Hepatocyte (in vitro differentiated cells): Measurements from ENCODE around the gene MACROH2A2. TPM values are rescaled to one million over a fixed set of nuclear protein-coding genes. Genes with fewer than 3 reads are reported as not detected.

Source experiments
- DNase-seq: peaks from one replicate; pipeline ENCODE4 v3.0.0-alpha.2; 2016; ENCODE audit warnings: low spot score
- H2AFZ ChIP-seq: fragments of 200-600 bp; sonication (generic); 2 replicates; pipeline ENCODE4 v1.6.0; 2016; ENCODE audit warnings: antibody characterized with exemption, mild to moderate bottlenecking
- H3K27ac ChIP-seq: fragments of 200-600 bp; sonication (generic); 2 replicates; pipeline ENCODE4 v1.5.1; 2016; ENCODE audit warnings: mild to moderate bottlenecking
- H3K27me3 ChIP-seq: fragments of 200-600 bp; sonication (generic); 2 replicates; pipeline ENCODE4 v1.6.1; 2016
- H3K36me3 ChIP-seq: fragments of 200-600 bp; sonication (generic); replicated peaks from 2 replicates; pipeline ENCODE4 v1.5.1; 2016; ENCODE audit warnings: low read depth; ENCODE audit not compliant: insufficient read depth
- H3K4me1 ChIP-seq: fragments of 200-600 bp; sonication (generic); 2 replicates; pipeline ENCODE4 v1.5.1; 2016; ENCODE audit warnings: mild to moderate bottlenecking, moderate library complexity; ENCODE audit not compliant: insufficient read depth
- H3K4me2 ChIP-seq: fragments of 200-600 bp; sonication (generic); 2 replicates; pipeline ENCODE4 v1.6.0; 2016
- H3K4me3 ChIP-seq: fragments of 200-600 bp; sonication (generic); 2 replicates; pipeline ENCODE4 v1.5.1; 2016; ENCODE audit warnings: mild to moderate bottlenecking
- H3K79me2 ChIP-seq: fragments of 200-600 bp; sonication (generic); 2 replicates; pipeline ENCODE4 v1.6.0; 2017; ENCODE audit warnings: mild to moderate bottlenecking
- H3K9me2 ChIP-seq: fragments of 200-600 bp; sonication (generic); replicated peaks from 2 replicates; pipeline ENCODE4 v1.6.0; 2017; ENCODE audit warnings: mild to moderate bottlenecking; ENCODE audit not compliant: insufficient read depth
- H3K9me3 ChIP-seq: fragments of 200-600 bp; sonication (generic); 2 replicates; pipeline ENCODE4 v1.5.1; 2016; ENCODE audit warnings: low read depth, mild to moderate bottlenecking
- H4K20me1 ChIP-seq: fragments of 200-600 bp; sonication (generic); 2 replicates; pipeline ENCODE4 v1.6.0; 2016; ENCODE audit warnings: mild to moderate bottlenecking; ENCODE audit not compliant: insufficient read depth, poor library complexity, severe bottlenecking
- CTCF ChIP-seq: fragments of 200-600 bp; sonication (generic); IDR thresholded peaks from 2 replicates; pipeline ENCODE4 v1.5.1; 2016; ENCODE audit warnings: antibody characterized with exemption, mild to moderate bottlenecking; ENCODE audit not compliant: poor library complexity
- EZH2 ChIP-seq: fragments of 200-600 bp; sonication (generic); IDR thresholded peaks from 2 replicates; pipeline ENCODE4 v1.6.1; 2016; ENCODE audit warnings: antibody characterized with exemption, mild to moderate bottlenecking, borderline replicate concordance
- EZH2phosphoT487 ChIP-seq: fragments of 200-600 bp; sonication (generic); IDR thresholded peaks from one replicate; pipeline ENCODE4 v1.6.1; 2018; ENCODE audit warnings: antibody characterized with exemption, mild to moderate bottlenecking, low read depth, moderate library complexity; ENCODE audit not compliant: unreplicated experiment, severe bottlenecking
- WGBS: methylation state at CpG from one replicate; pipeline ENCODE4 v1.1.6; 2016; ENCODE audit warnings: low lambda C conversion rate; ENCODE audit errors: missing lambda C conversion rate; 5-methylcytosine and 5-hydroxymethylcytosine counted together
- polyA plus RNA-seq: library from polyadenylated mRNA; unstranded; fragments of >200 nt; fragmentation: Nextera tagmentation; extraction: Ambion mirVana; gene quantifications from 2 replicates; pipeline ENCODE4 v1.2.1, GENCODE V29; 2016
- total RNA-seq: library from RNA; depleted of rRNA; stranded (reverse); fragments of >200 nt; gene quantifications from 2 replicates; pipeline ENCODE4 v1.2.3, GENCODE V29; 2014

The MACROH2A2 gene
- total RNA-seq = 47.2 and 50.1 TPM in 2 replicates
- 45.7 and 52.2 TPM in 2 replicates for polyA plus RNA-seq

- DNase-seq = peak; percentile 85
- H3K36me3 ChIP-seq = no peaks in the 10 kb centered on the region
- no peaks in the 10 kb centered on the region for H3K27me3 ChIP-seq
- H3K9me2 ChIP-seq = no peaks in the 10 kb centered on the region
- peaks cover 41% of the 10 kb centered on the region for H3K79me2 ChIP-seq
- 1% methylated on average over 57 of the region's 58 CpGs for WGBS
- peak within 1 kb of the TSS; percentile 93 for H3K27ac ChIP-seq
- H3K4me1 ChIP-seq = peaks cover 16% of the 10 kb centered on the region
- H2AFZ ChIP-seq = peak within 1 kb of the TSS; percentile 89
- H4K20me1 ChIP-seq = no peaks in the 10 kb centered on the region
- no peaks in the 10 kb centered on the region for H3K9me3 ChIP-seq
- peak within 1 kb of the TSS; percentile 85 for H3K4me2 ChIP-seq
- peak within 1 kb of the TSS; percentile 94 for H3K4me3 ChIP-seq
- TF ChIP-seq EZH2phosphoT487 = no peak
- TF ChIP-seq CTCF = peak; percentile 39
- TF ChIP-seq EZH2 = no peak
Measured at GRCh38 chr10:70052462-70053217, at the start of gene MACROH2A2. Gene MACROH2A2 (plus strand): TSS chr10:70052846. CDS start chr10:70075659, 22,813 bp downstream.

GRCh38 chr10:70007116-70007820, 45.4 kb upstream of the MACROH2A2 start:
- H3K4me3 ChIP-seq = no peak overlapping the region
- H3K9me2 ChIP-seq = no peaks in the 10 kb centered on the region
- no peaks in the 10 kb centered on the region for H3K4me1 ChIP-seq
- TF ChIP-seq EZH2phosphoT487 (no peak), EZH2 (no peak), CTCF (no peak)
- H3K27me3 ChIP-seq = no peaks in the 10 kb centered on the region
- H3K9me3 ChIP-seq = no peaks in the 10 kb centered on the region
- no peak for DNase-seq
- no peaks in the 10 kb centered on the region for H3K36me3 ChIP-seq
- H4K20me1 ChIP-seq = no peaks in the 10 kb centered on the region
- no peak overlapping the region for H2AFZ ChIP-seq
- H3K79me2 ChIP-seq = no peaks in the 10 kb centered on the region
- no peak overlapping the region for H3K4me2 ChIP-seq
- 73% methylated on average over 9 of the region's 9 CpGs for WGBS
- no peak overlapping the region for H3K27ac ChIP-seq

- no peak overlapping the region for H3K27ac ChIP-seq
- H3K9me2 ChIP-seq = no peaks in the 10 kb centered on the region
- no peaks in the 10 kb centered on the region for H4K20me1 ChIP-seq
- H3K36me3 ChIP-seq = no peaks in the 10 kb centered on the region
- no peak overlapping the region for H3K4me2 ChIP-seq
- H2AFZ ChIP-seq = no peak overlapping the region
- no peaks in the 10 kb centered on the region for H3K9me3 ChIP-seq
- H3K4me3 ChIP-seq = no peak overlapping the region
- TF ChIP-seq CTCF (no peak), EZH2 (no peak), EZH2phosphoT487 (no peak)
- H3K27me3 ChIP-seq = peaks cover 4% of the 10 kb centered on the region
- DNase-seq = no peak
- H3K79me2 ChIP-seq = no peaks in the 10 kb centered on the region
- H3K4me1 ChIP-seq = no peaks in the 10 kb centered on the region
Measured at GRCh38 chr10:70031215-70031614, 21.4 kb upstream of the MACROH2A2 start.
